Mesothelial cell of epicardium (in vitro differentiated cells): ENCODE data around the gene CTNNA2. TPM values are rescaled to one million over a fixed set of nuclear protein-coding genes. Genes with fewer than 3 reads are reported as not detected.

ENCODE experiments used
- DNase-seq, 2 experiments: peaks; one replicate each; pipeline ENCODE4 v3.0.0; 2021; ENCODE audit warnings: low spot score in 2 of 2; ENCODE audit not compliant: unreplicated experiment in 2 of 2
- H3K27ac Mint-ChIP-seq: 2 replicates; pipeline ENCODE4 v1.8.0; 2021; ENCODE audit warnings: mixed read lengths
- H3K27me3 Mint-ChIP-seq: 2 replicates; pipeline ENCODE4 v1.8.0; 2021; ENCODE audit warnings: low read depth, mixed read lengths
- H3K36me3 Mint-ChIP-seq: 2 replicates; pipeline ENCODE4 v1.8.0; 2021; ENCODE audit warnings: mixed read lengths
- H3K4me1 Mint-ChIP-seq: 2 replicates; pipeline ENCODE4 v1.8.0; 2021; ENCODE audit warnings: mixed read lengths
- H3K4me3 Mint-ChIP-seq: 2 replicates; pipeline ENCODE4 v1.8.0; 2021; ENCODE audit warnings: mild to moderate bottlenecking, moderate library complexity, mixed read lengths
- H3K9me3 Mint-ChIP-seq: 2 replicates; pipeline ENCODE4 v1.8.0; 2021; ENCODE audit warnings: mixed read lengths
- total RNA-seq: library from RNA; stranded (reverse); gene quantifications from 3 replicates; pipeline ENCODE4 v1.2.1, GENCODE V29; 2021
- TF ChIP-seq, protein P1 (sequence below): fragments of 200-600 bp; sonication (generic); IDR thresholded peaks from one replicate; pipeline ENCODE4 v1.5.0; 2021; ENCODE audit warnings: antibody characterized with exemption; ENCODE audit not compliant: unreplicated experiment

Gene CTNNA2
- total RNA-seq, 1 donor from 2014 or later: 4.9 TPM

DNA sequence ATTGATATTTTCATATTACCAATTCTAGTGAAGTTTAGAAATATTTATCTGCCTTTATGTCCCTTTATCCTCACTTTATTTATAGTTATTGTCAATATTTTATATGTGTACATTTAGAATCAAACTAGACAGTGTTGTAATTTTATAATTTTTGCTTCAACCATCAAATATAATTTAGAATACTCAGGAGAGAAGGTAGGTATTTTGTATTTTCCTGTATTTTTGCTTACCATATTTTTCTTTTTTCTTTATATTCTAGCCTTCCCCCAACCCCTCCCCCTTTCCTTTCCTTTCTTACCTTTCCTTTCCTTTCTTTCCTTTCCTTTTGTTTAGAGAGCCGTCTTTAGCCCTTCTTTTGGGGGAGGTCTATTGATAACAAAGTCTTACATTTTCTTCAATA, 651.5 kb downstream of the CTNNA2 start:
- no peak for DNase-seq
- peaks cover 9% of the 10 kb centered on the region for H3K4me1 Mint-ChIP-seq
- peaks cover 2% of the 10 kb centered on the region for H3K36me3 Mint-ChIP-seq
- TF ChIP-seq, protein P1, sequence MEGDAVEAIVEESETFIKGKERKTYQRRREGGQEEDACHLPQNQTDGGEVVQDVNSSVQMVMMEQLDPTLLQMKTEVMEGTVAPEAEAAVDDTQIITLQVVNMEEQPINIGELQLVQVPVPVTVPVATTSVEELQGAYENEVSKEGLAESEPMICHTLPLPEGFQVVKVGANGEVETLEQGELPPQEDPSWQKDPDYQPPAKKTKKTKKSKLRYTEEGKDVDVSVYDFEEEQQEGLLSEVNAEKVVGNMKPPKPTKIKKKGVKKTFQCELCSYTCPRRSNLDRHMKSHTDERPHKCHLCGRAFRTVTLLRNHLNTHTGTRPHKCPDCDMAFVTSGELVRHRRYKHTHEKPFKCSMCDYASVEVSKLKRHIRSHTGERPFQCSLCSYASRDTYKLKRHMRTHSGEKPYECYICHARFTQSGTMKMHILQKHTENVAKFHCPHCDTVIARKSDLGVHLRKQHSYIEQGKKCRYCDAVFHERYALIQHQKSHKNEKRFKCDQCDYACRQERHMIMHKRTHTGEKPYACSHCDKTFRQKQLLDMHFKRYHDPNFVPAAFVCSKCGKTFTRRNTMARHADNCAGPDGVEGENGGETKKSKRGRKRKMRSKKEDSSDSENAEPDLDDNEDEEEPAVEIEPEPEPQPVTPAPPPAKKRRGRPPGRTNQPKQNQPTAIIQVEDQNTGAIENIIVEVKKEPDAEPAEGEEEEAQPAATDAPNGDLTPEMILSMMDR: no peak
- H3K27ac Mint-ChIP-seq: no peak overlapping the region
- H3K9me3 Mint-ChIP-seq: peaks cover 28% of the 10 kb centered on the region
- H3K27me3 Mint-ChIP-seq: no peaks in the 10 kb centered on the region
- no peak overlapping the region for H3K4me3 Mint-ChIP-seq

DNA sequence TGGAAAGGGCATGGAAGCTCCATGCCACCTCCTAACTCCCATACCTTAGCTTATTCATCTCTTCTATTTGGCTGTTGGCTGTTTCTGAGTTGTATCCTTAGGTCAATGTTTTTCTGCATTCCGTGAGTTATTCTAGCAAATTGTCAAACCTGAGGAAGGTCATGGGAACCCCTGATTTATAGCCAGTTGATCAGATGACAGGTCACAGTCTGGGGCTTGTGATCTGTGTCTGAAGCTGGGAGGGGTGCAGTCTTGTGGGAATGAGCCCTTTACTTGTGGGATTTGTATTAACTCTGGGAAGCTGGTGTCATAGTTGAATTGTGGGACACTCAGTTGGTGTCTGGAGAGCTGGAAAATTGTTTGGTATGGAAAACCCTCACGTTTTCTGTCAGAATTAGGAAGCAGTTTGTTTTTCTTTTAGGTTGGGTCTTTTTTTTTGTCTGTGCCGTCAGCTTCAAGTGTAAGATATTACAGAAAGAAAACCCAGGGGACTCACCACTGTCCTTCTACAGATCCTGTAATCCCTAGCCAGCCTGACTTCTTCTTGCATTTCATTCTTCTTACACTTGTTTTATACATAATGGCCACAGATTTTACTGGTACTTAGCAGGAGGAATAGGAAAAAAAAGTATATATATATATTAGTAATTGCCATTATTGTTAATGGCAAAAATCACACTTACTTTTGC, 653.8 kb downstream of the CTNNA2 start:
- Mint-ChIP-seq H3K4me3 (no peak overlapping the region), H3K27me3 (no peaks in the 10 kb centered on the region), H3K27ac (no peak overlapping the region), H3K36me3 (peaks cover 2% of the 10 kb centered on the region), H3K9me3 (peaks cover 18% of the 10 kb centered on the region), H3K4me1 (peaks cover 12% of the 10 kb centered on the region)
- TF ChIP-seq, protein P1: no peak
- DNase-seq: no peak

DNA sequence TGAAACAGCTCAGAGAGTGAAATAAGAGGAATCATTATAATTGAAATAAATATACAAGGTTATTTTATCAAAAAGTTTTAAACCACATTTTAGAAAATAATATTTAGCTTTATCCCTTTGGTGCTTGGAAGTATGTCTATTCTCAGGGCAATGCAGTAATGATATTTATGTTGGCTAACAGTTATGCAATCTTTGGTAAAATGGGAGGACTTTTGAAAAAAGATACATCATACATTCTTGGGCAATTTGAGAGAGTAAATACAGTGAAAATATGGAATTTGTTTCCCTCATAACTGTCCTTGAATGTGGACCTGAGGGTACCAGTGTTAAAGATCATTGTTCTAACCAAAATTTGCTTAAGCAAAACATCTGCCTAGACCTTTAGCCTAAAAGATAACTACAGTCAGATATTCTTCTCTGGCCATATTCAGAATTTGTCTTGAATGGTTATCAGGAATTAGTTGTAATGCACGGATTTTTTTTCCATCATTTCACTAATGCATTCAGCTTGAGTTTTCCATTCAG, 654.5 kb downstream of the CTNNA2 start:
- Mint-ChIP-seq H3K4me1 (peaks cover 12% of the 10 kb centered on the region), H3K4me3 (no peak overlapping the region), H3K27me3 (no peaks in the 10 kb centered on the region), H3K36me3 (peaks cover 2% of the 10 kb centered on the region), H3K9me3 (peaks cover 14% of the 10 kb centered on the region), H3K27ac (peak overlapping the region; percentile 32)
- no peak for DNase-seq
- TF ChIP-seq, protein P1: no peak

DNA sequence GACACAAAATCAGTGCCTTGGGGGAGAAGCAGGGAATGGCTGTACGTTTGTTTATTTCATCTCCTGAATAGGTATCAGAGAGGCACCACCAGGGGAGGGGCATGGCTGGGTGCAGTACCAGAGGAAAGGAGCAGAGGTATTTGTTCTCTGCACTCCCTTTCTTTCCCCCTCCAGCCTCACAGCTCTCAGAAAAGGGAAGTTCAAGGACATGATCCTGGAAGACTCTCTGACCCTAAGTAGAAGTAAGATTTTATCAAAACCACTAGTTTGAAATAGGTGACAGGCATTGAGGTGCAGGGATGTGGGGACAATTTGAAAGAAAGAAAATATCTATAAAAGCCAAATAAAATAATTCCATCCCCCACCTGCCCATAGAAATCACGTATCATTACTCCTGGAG, 655.2 kb downstream of the CTNNA2 start:
- H3K9me3 Mint-ChIP-seq: peaks cover 9% of the 10 kb centered on the region
- H3K36me3 Mint-ChIP-seq: peaks cover 2% of the 10 kb centered on the region
- H3K4me3 Mint-ChIP-seq: no peak overlapping the region
- no peaks in the 10 kb centered on the region for H3K27me3 Mint-ChIP-seq
- DNase-seq: no peak
- TF ChIP-seq, protein P1: no peak
- H3K27ac Mint-ChIP-seq: no peak overlapping the region
- peaks cover 12% of the 10 kb centered on the region for H3K4me1 Mint-ChIP-seq

DNA sequence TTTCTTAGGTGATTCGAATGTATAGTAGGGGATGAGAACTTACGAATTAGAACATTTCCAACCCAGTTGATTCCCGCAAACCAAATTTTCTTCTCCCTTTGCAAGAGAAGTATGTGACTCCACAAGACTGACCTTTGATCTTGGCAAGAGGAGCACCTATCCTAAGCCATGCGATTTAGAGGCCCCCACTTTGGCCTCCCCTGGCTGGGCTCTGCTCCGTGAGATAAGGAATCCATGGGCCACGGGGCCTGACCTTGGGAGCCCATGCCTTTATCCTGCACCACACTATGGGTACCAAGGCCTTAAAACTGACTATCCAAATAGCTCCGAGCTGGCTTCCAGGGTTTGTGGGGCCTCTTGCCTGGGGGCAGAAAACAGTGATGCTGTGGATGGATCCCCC, 656.0 kb downstream of the CTNNA2 start:
- H3K27ac Mint-ChIP-seq: no peak overlapping the region
- peaks cover 12% of the 10 kb centered on the region for H3K4me1 Mint-ChIP-seq
- H3K27me3 Mint-ChIP-seq: no peaks in the 10 kb centered on the region
- H3K9me3 Mint-ChIP-seq: peaks cover 9% of the 10 kb centered on the region
- TF ChIP-seq, protein P1: no peak
- peaks cover 2% of the 10 kb centered on the region for H3K36me3 Mint-ChIP-seq
- no peak overlapping the region for H3K4me3 Mint-ChIP-seq
- DNase-seq: no peak
